Neural cell (in vitro differentiated cells): ENCODE measurements around the gene FAU. TPM values are rescaled to one million over a fixed set of nuclear protein-coding genes. Genes with fewer than 3 reads are reported as not detected.

Source experiments
- H2AFZ ChIP-seq: fragments of 200-600, 300-800 bp; sonication (generic), shearing (Covaris generic); 2 replicates; pipeline ENCODE4 v1.6.0; 2014; ENCODE audit warnings: low read depth, mild to moderate bottlenecking, antibody characterized with exemption, low read length, moderate library complexity
- H3F3A ChIP-seq: fragments of 200-600 bp; shearing (Covaris generic); 2 replicates; pipeline ENCODE4 v1.6.1; 2016; ENCODE audit warnings: mild to moderate bottlenecking, moderate library complexity, mixed read lengths, antibody characterized with exemption, low read length; ENCODE audit not compliant: insufficient read depth, poor library complexity, severe bottlenecking
- H3K27ac ChIP-seq: fragments of 200-600, 300-800 bp; sonication (generic), shearing (Covaris generic); 2 replicates; pipeline ENCODE4 v1.5.1; 2014; ENCODE audit warnings: mild to moderate bottlenecking, low read length, moderate library complexity
- H3K27me3 ChIP-seq: fragments of 300-800, 200-600 bp; sonication (generic), shearing (Covaris generic); 2 replicates; pipeline ENCODE4 v1.6.0; 2014; ENCODE audit warnings: mild to moderate bottlenecking, low read depth, low read length, moderate library complexity; ENCODE audit not compliant: insufficient read depth
- H3K36me3 ChIP-seq: fragments of 300-800, 200-600 bp; sonication (generic), shearing (Covaris generic); 2 replicates; pipeline ENCODE4 v1.5.1; 2014; ENCODE audit warnings: mild to moderate bottlenecking, antibody characterized with exemption, low read length, moderate library complexity; ENCODE audit not compliant: insufficient read depth
- H3K4me2 ChIP-seq: fragments of 300-800, 200-600 bp; sonication (generic), shearing (Covaris generic); 2 replicates; pipeline ENCODE4 v1.6.0; 2014; ENCODE audit warnings: mild to moderate bottlenecking, low read length
- H3K4me3 ChIP-seq: fragments of 300-800, 200-600 bp; sonication (generic), shearing (Covaris generic); 2 replicates; pipeline ENCODE4 v1.5.1; 2014; ENCODE audit warnings: mild to moderate bottlenecking, low read length, moderate library complexity
- H3K79me2 ChIP-seq: fragments of 200-600 bp; shearing (Covaris generic); replicated peaks from 2 replicates; pipeline ENCODE4 v1.6.0; 2014; ENCODE audit warnings: mild to moderate bottlenecking, low read length, moderate library complexity; ENCODE audit not compliant: insufficient read depth
- H3K9ac ChIP-seq: fragments of 300-800, 200-600 bp; sonication (generic), shearing (Covaris generic); 2 replicates; pipeline ENCODE4 v1.6.1; 2016; ENCODE audit warnings: mild to moderate bottlenecking, low read length, mixed read lengths
- H3K9me2 ChIP-seq: fragments of 200-600 bp; shearing (Covaris generic); 2 replicates; pipeline ENCODE4 v1.6.1; 2016; ENCODE audit warnings: mild to moderate bottlenecking, low read length, mixed read lengths; ENCODE audit not compliant: insufficient read depth
- H3K9me3 ChIP-seq: fragments of 200-600, 300-800 bp; sonication (generic), shearing (Covaris generic); 2 replicates; pipeline ENCODE4 v1.6.1; 2016; ENCODE audit warnings: mild to moderate bottlenecking, mixed run types, low read length, moderate library complexity, mixed read lengths
- H4K20me1 ChIP-seq: fragments of 200-600 bp; shearing (Covaris generic); 2 replicates; pipeline ENCODE4 v1.6.1; 2016; ENCODE audit warnings: mild to moderate bottlenecking, mixed run types; ENCODE audit not compliant: insufficient read depth
- EP300 ChIP-seq: fragments of 450-650 bp; conservative IDR thresholded peaks from 2 replicates; pipeline ENCODE4 v1.6.1; 2014; ENCODE audit warnings: antibody characterized with exemption, mild to moderate bottlenecking, moderate library complexity; ENCODE audit not compliant: poor library complexity, severe bottlenecking
- EZH2 ChIP-seq: fragments of 200-600, 300-800 bp; shearing (Covaris generic), sonication (generic); IDR thresholded peaks from 2 replicates; pipeline ENCODE4 v1.6.1; 2014; ENCODE audit warnings: antibody characterized with exemption, low read length, borderline replicate concordance, mild to moderate bottlenecking; ENCODE audit not compliant: insufficient read depth, poor library complexity, severe bottlenecking
- MXI1 ChIP-seq: fragments of 450-650 bp; conservative IDR thresholded peaks from 2 replicates; pipeline ENCODE4 v1.6.1; 2014; ENCODE audit warnings: antibody characterized with exemption, mild to moderate bottlenecking; ENCODE audit not compliant: poor library complexity, severe bottlenecking
- RAD21 ChIP-seq: fragments of 450-650 bp; conservative IDR thresholded peaks from 2 replicates; pipeline ENCODE4 v1.6.1; 2014; ENCODE audit warnings: antibody characterized with exemption, mild to moderate bottlenecking, moderate library complexity
- REST ChIP-seq: IDR thresholded peaks from 2 replicates; pipeline ENCODE4 v1.6.1; 2012; ENCODE audit warnings: borderline replicate concordance
- SMC3 ChIP-seq: fragments of 450-650 bp; conservative IDR thresholded peaks from 2 replicates; pipeline ENCODE4 v1.6.1; 2014; ENCODE audit warnings: antibody characterized with exemption, mild to moderate bottlenecking, moderate library complexity; ENCODE audit not compliant: poor library complexity
- TAF1 ChIP-seq: IDR thresholded peaks from 2 replicates; pipeline ENCODE4 v1.6.1; 2012; ENCODE audit warnings: low read depth
- polyA plus RNA-seq: library from polyadenylated mRNA; depleted of rRNA; stranded (reverse); fragments of >200 nt; gene quantifications from 2 replicates; pipeline ENCODE4 v1.2.3, GENCODE V29; 2014

FAU gene
- polyA plus RNA-seq, 1 donor from 2014 or later: 420 TPM

GRCh38 chr11:65129649-65130441, 7.9 kb upstream of the FAU start (continued):
- TF ChIP-seq TAF1: no peak

GRCh38 chr11:65128182-65129145, 6.5 kb upstream of the FAU start:
- H3K36me3 ChIP-seq: no peaks in the 10 kb centered on the region
- no peak for TF ChIP-seq EP300
- no peak for TF ChIP-seq RAD21
- no peak for TF ChIP-seq REST
- TF ChIP-seq SMC3: no peak
- TF ChIP-seq MXI1: no peak
- H3K9me2 ChIP-seq: no peaks in the 10 kb centered on the region
- H3K27me3 ChIP-seq: no peaks in the 10 kb centered on the region
- no peaks in the 10 kb centered on the region for H4K20me1 ChIP-seq
- H3K4me2 ChIP-seq: no peak overlapping the region
- H3K27ac ChIP-seq: no peak overlapping the region
- H3K4me3 ChIP-seq: no peak overlapping the region
- no peaks in the 10 kb centered on the region for H3K9me3 ChIP-seq
- no peaks in the 10 kb centered on the region for H3F3A ChIP-seq
- peaks cover 19% of the 10 kb centered on the region for H3K79me2 ChIP-seq
- H3K9ac ChIP-seq: no peak overlapping the region
- no peak overlapping the region for H2AFZ ChIP-seq

GRCh38 chr11:65127473-65128181, 5.7 kb upstream of the FAU start:
- Histone ChIP-seq H3K4me3 (no peak overlapping the region), H3K9ac (no peak overlapping the region), H4K20me1 (no peaks in the 10 kb centered on the region), H3K4me2 (no peak overlapping the region), H2AFZ (no peak overlapping the region), H3K79me2 (peaks cover 18% of the 10 kb centered on the region), H3F3A (no peaks in the 10 kb centered on the region), H3K9me3 (no peaks in the 10 kb centered on the region), H3K9me2 (no peaks in the 10 kb centered on the region), H3K27ac (no peak overlapping the region), H3K36me3 (no peaks in the 10 kb centered on the region), H3K27me3 (no peaks in the 10 kb centered on the region)
- TF ChIP-seq TAF1 (no peak), MXI1 (no peak), EP300 (no peak), EZH2 (no peak), SMC3 (no peak)
